ENCODE data around the gene PPP1CA. TPM values are rescaled to one million over a fixed set of nuclear protein-coding genes. Genes with fewer than 3 reads are reported as not detected.
A peak's percentile ranks its signal among the peaks of the same experiment; 100 is the strongest.

The PPP1CA gene
- total RNA-seq, 1 donor from 2014 or later: 134 TPM

GRCh38 chr11:67392183-67392715, 9.4 kb downstream of the PPP1CA start:
- no peaks in the 10 kb centered on the region for H3K27me3 ChIP-seq
- H3K27ac ChIP-seq: peak overlapping the region; percentile 87
- no peak for DNase-seq
- no peak for TF ChIP-seq CTCF (IDR thresholded peaks at IDR 0.05)
- intact Hi-C loops (cut with DNase I): no loop called here
- H3K9me3 ChIP-seq: no peaks in the 10 kb centered on the region
- H3K4me3 ChIP-seq: peak overlapping the region; percentile 79
- peaks cover 21% of the 10 kb centered on the region for H3K36me3 ChIP-seq
- ATAC-seq: no peak
- H3K4me1 ChIP-seq: peaks cover 21% of the 10 kb centered on the region

- peak within 1 kb of the TSS; percentile 87 for H3K27ac ChIP-seq
- H3K4me1 ChIP-seq: peaks cover 15% of the 10 kb centered on the region
- H3K4me3 ChIP-seq: peak within 1 kb of the TSS; percentile 79
- H3K27me3 ChIP-seq: no peaks in the 10 kb centered on the region
- DNase-seq: peak; percentile 98
- intact Hi-C loops (cut with DNase I): no loop called here
- no peaks in the 10 kb centered on the region for H3K9me3 ChIP-seq
- peaks cover 14% of the 10 kb centered on the region for H3K36me3 ChIP-seq
- peak; percentile 91 for ATAC-seq
- no peak for TF ChIP-seq CTCF (IDR thresholded peaks at IDR 0.05)
Measured at GRCh38 chr11:67391304-67392182, 10.1 kb downstream of the PPP1CA start, which contains the start of gene RAD9A. Gene RAD9A, plus strand, starts transcription at chr11:67391986. Its CDS starts 59 bp downstream, at chr11:67392045.

GRCh38 chr11:67390947-67391303, 10.7 kb downstream of the PPP1CA start:
- TF ChIP-seq CTCF (IDR thresholded peaks at IDR 0.05): no peak
- no peaks in the 10 kb centered on the region for H3K27me3 ChIP-seq
- DNase-seq: no peak
- ATAC-seq: no peak
- H3K4me3 ChIP-seq: peak overlapping the region; percentile 79
- H3K27ac ChIP-seq: peak overlapping the region; percentile 87
- intact Hi-C loops (cut with DNase I): no loop called here
- H3K4me1 ChIP-seq: peaks cover 15% of the 10 kb centered on the region
- no peaks in the 10 kb centered on the region for H3K9me3 ChIP-seq
- H3K36me3 ChIP-seq: peaks cover 10% of the 10 kb centered on the region

GRCh38 chr11:67389477-67389876, 12.2 kb downstream of the PPP1CA start:
- intact Hi-C loops (cut with DNase I): loop anchor here (5.0 kb wide), 1 partner anchor 37 kb away; the partner anchor contains the start of gene POLD4
- ATAC-seq (peak; percentile 34), DNase-seq (no peak)
- Histone ChIP-seq H3K36me3 (no peaks in the 10 kb centered on the region), H3K4me3 (no peak overlapping the region), H3K9me3 (no peaks in the 10 kb centered on the region), H3K4me1 (peaks cover 18% of the 10 kb centered on the region), H3K27me3 (no peaks in the 10 kb centered on the region), H3K27ac (no peak overlapping the region)
- TF ChIP-seq CTCF (IDR thresholded peaks at IDR 0.05): peak; percentile 47

- Histone ChIP-seq H3K27me3 (no peaks in the 10 kb centered on the region), H3K4me1 (peaks cover 14% of the 10 kb centered on the region), H3K36me3 (no peaks in the 10 kb centered on the region), H3K4me3 (no peak overlapping the region), H3K9me3 (no peaks in the 10 kb centered on the region), H3K27ac (no peak overlapping the region)
- no peak for TF ChIP-seq CTCF (IDR thresholded peaks at IDR 0.05)
- ATAC-seq (no peak), DNase-seq (no peak)
- intact Hi-C loops (cut with DNase I): loop anchor here (5.0 kb wide), 1 partner anchor 35 kb away; the partner anchor contains the start of gene POLD4
Measured at GRCh38 chr11:67387518-67387917, 14.1 kb downstream of the PPP1CA start.
